A549 (cell line): Measurements from ENCODE around the gene REP15.

ENCODE experiments used
- CTCF ChIP-seq: fragments of >200 bp; sonication (Bioruptor Twin); formaldehyde crosslinking; IDR thresholded peaks from 3 replicates; pipeline ENCODE4 v1.5.1; 2016
- EP300 ChIP-seq, 2 experiments: fragments of >200 bp; sonication (Bioruptor Twin); formaldehyde crosslinking; IDR thresholded peaks; 2 replicates in 1 of 2; 3 replicates in 1 of 2; pipeline ENCODE4 v1.6.1; 2016 to 2017
- HDAC2 ChIP-seq: fragments of 200-600 bp; sonication (generic); IDR thresholded peaks from 2 replicates; pipeline ENCODE4 v1.6.1; 2016
- MAZ ChIP-seq: fragments of 150-350 bp; IDR thresholded peaks from 2 replicates; pipeline ENCODE4 v1.6.1; 2014; ENCODE audit warnings: antibody characterized with exemption, low read depth, low read length, borderline replicate concordance
- NR3C1 ChIP-seq: fragments of >200 bp; sonication (Bioruptor Twin); formaldehyde crosslinking; IDR thresholded peaks from 3 replicates; pipeline ENCODE4 v1.6.1; 2017
- POLR2A ChIP-seq: IDR thresholded peaks from 2 replicates; pipeline ENCODE4 v1.6.1; 2012; ENCODE audit warnings: mild to moderate bottlenecking, low read length
- RCOR1 ChIP-seq: fragments of 150-350 bp; IDR thresholded peaks from 2 replicates; pipeline ENCODE4 v1.6.1; 2014; ENCODE audit warnings: antibody characterized with exemption, low read length, low read depth
- SMC3 ChIP-seq: fragments of >200 bp; sonication (Bioruptor Twin); formaldehyde crosslinking; IDR thresholded peaks from 3 replicates; pipeline ENCODE4 v1.6.1; 2018; ENCODE audit warnings: inconsistent platforms
- TF ChIP-seq, protein P1 (sequence below): fragments of 250-450 bp; sonication (Bioruptor Pico); IDR thresholded peaks from 2 replicates; pipeline ENCODE4 v1.5.0; 2021; ENCODE audit warnings: mild to moderate bottlenecking, moderate library complexity, borderline replicate concordance

GRCh38 chr12:27711317-27711682, 15.1 kb downstream of the REP15 start:
- TF ChIP-seq RCOR1, result no peak
- no peak for TF ChIP-seq CTCF
- TF ChIP-seq, protein P1, sequence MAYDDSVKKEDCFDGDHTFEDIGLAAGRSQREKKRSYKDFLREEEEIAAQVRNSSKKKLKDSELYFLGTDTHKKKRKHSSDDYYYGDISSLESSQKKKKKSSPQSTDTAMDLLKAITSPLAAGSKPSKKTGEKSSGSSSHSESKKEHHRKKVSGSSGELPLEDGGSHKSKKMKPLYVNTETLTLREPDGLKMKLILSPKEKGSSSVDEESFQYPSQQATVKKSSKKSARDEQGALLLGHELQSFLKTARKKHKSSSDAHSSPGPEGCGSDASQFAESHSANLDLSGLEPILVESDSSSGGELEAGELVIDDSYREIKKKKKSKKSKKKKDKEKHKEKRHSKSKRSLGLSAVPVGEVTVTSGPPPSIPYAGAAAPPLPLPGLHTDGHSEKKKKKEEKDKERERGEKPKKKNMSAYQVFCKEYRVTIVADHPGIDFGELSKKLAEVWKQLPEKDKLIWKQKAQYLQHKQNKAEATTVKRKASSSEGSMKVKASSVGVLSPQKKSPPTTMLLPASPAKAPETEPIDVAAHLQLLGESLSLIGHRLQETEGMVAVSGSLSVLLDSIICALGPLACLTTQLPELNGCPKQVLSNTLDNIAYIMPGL (CRISPR knock-in tag), result no peak
- no peak for TF ChIP-seq SMC3
- TF ChIP-seq POLR2A, result no peak
- TF ChIP-seq EP300 (IDR thresholded peaks at IDR 0.05), result no peak
- TF ChIP-seq HDAC2, result no peak
- no peak for TF ChIP-seq MAZ
- no peak for TF ChIP-seq NR3C1
